ENCODE measurements around the gene HYDIN. TPM values are rescaled to one million over a fixed set of nuclear protein-coding genes. Genes with fewer than 3 reads are reported as not detected.
"Not testable (repeated sequence)": the region's sequence is repeated elsewhere in the genome, so short reads cannot be mapped to it uniquely, and the experiment has no call there.

Gene HYDIN
- polyA plus RNA-seq, 4 donors = 0.12 to 3.1 TPM; not detected in 2

- H3K27me3 ChIP-seq (ENCODE audit: control insufficient read depth in 3 of 3, insufficient read depth in 3 of 3, low read length in 3 of 3); H3K27ac ChIP-seq (ENCODE audit: low read depth in 1 of 3, low read length in 2 of 3); FAIRE-seq; H3K36me3 ChIP-seq (ENCODE audit: control insufficient read depth in 3 of 3, insufficient read depth in 2 of 3, low read depth in 1 of 3, low read length in 3 of 3); H3K4me1 ChIP-seq (ENCODE audit: control insufficient read depth in 3 of 3, insufficient read depth in 2 of 3, low read depth in 1 of 3, low read length in 2 of 3); H3K9me3 ChIP-seq (ENCODE audit: control insufficient read depth in 2 of 2, insufficient read depth in 1 of 2, low read depth in 1 of 2, low read length in 1 of 2); DNase-seq; H3K4me3 ChIP-seq (ENCODE audit: low read depth in 1 of 3, low read length in 3 of 3): not testable (repeated sequence)
- WGBS, 3 donors = 59 to 67% (median 65%) methylated on average over 3 to 4 of the region's 5 CpGs
These were observed 352.6 kb downstream of the HYDIN start for GRCh38 chr16:70877895-70878294.

- H3K4me1 ChIP-seq (ENCODE audit: control insufficient read depth in 3 of 3, insufficient read depth in 2 of 3, low read depth in 1 of 3, low read length in 2 of 3); DNase-seq; H3K27ac ChIP-seq (ENCODE audit: low read depth in 1 of 3, low read length in 2 of 3); FAIRE-seq; H3K27me3 ChIP-seq (ENCODE audit: control insufficient read depth in 3 of 3, insufficient read depth in 3 of 3, low read length in 3 of 3); H3K9me3 ChIP-seq (ENCODE audit: control insufficient read depth in 2 of 2, insufficient read depth in 1 of 2, low read depth in 1 of 2, low read length in 1 of 2); H3K36me3 ChIP-seq (ENCODE audit: control insufficient read depth in 3 of 3, insufficient read depth in 2 of 3, low read depth in 1 of 3, low read length in 3 of 3); H3K4me3 ChIP-seq (ENCODE audit: low read depth in 1 of 3, low read length in 3 of 3): not testable (repeated sequence)
- WGBS, 3 donors = no CpG with 5 or more reads among the region's 1 CpG
These were observed 354.1 kb downstream of the HYDIN start for GRCh38 chr16:70876442-70876841.

- not testable (repeated sequence) for H3K27me3 ChIP-seq (ENCODE audit: control insufficient read depth in 3 of 3, insufficient read depth in 3 of 3, low read length in 3 of 3); H3K4me1 ChIP-seq (ENCODE audit: control insufficient read depth in 3 of 3, insufficient read depth in 2 of 3, low read depth in 1 of 3, low read length in 2 of 3); H3K36me3 ChIP-seq (ENCODE audit: control insufficient read depth in 3 of 3, insufficient read depth in 2 of 3, low read depth in 1 of 3, low read length in 3 of 3); DNase-seq; H3K27ac ChIP-seq (ENCODE audit: low read depth in 1 of 3, low read length in 2 of 3); H3K4me3 ChIP-seq (ENCODE audit: low read depth in 1 of 3, low read length in 3 of 3); FAIRE-seq; H3K9me3 ChIP-seq (ENCODE audit: control insufficient read depth in 2 of 2, insufficient read depth in 1 of 2, low read depth in 1 of 2, low read length in 1 of 2)
- 49 to 55% (median 51%) methylated on average over 5 of the region's 5 CpGs for WGBS, 3 donors
These were observed 365.8 kb downstream of the HYDIN start for GRCh38 chr16:70864698-70865097.

- H3K27me3 ChIP-seq (ENCODE audit: control insufficient read depth in 3 of 3, insufficient read depth in 3 of 3, low read length in 3 of 3); H3K27ac ChIP-seq (ENCODE audit: low read depth in 1 of 3, low read length in 2 of 3); FAIRE-seq; H3K36me3 ChIP-seq (ENCODE audit: control insufficient read depth in 3 of 3, insufficient read depth in 2 of 3, low read depth in 1 of 3, low read length in 3 of 3); H3K4me1 ChIP-seq (ENCODE audit: control insufficient read depth in 3 of 3, insufficient read depth in 2 of 3, low read depth in 1 of 3, low read length in 2 of 3); H3K9me3 ChIP-seq (ENCODE audit: control insufficient read depth in 2 of 2, insufficient read depth in 1 of 2, low read depth in 1 of 2, low read length in 1 of 2); H3K4me3 ChIP-seq (ENCODE audit: low read depth in 1 of 3, low read length in 3 of 3); DNase-seq: not testable (repeated sequence)
- WGBS, 3 donors = 47 to 52% (median 48%) methylated on average over 7 to 8 of the region's 9 CpGs
These were observed 368.5 kb downstream of the HYDIN start for GRCh38 chr16:70861996-70862395.

- 51 to 60% (median 52%) methylated on average over 4 of the region's 4 CpGs for WGBS, 3 donors
- H3K27ac ChIP-seq (ENCODE audit: low read depth in 1 of 3, low read length in 2 of 3); H3K36me3 ChIP-seq (ENCODE audit: control insufficient read depth in 3 of 3, insufficient read depth in 2 of 3, low read depth in 1 of 3, low read length in 3 of 3); H3K4me1 ChIP-seq (ENCODE audit: control insufficient read depth in 3 of 3, insufficient read depth in 2 of 3, low read depth in 1 of 3, low read length in 2 of 3); H3K4me3 ChIP-seq (ENCODE audit: low read depth in 1 of 3, low read length in 3 of 3); DNase-seq; H3K27me3 ChIP-seq (ENCODE audit: control insufficient read depth in 3 of 3, insufficient read depth in 3 of 3, low read length in 3 of 3); H3K9me3 ChIP-seq (ENCODE audit: control insufficient read depth in 2 of 2, insufficient read depth in 1 of 2, low read depth in 1 of 2, low read length in 1 of 2): not testable (repeated sequence)
- peak; percentile 5 for FAIRE-seq
These were observed 379.2 kb downstream of the HYDIN start for GRCh38 chr16:70851299-70851698.

GRCh38 chr16:70823498-70824118 lies 406.9 kb downstream of the HYDIN start:
- not testable (repeated sequence) for H3K4me3 ChIP-seq (ENCODE audit: low read depth in 1 of 3, low read length in 3 of 3); FAIRE-seq; H3K27me3 ChIP-seq (ENCODE audit: control insufficient read depth in 3 of 3, insufficient read depth in 3 of 3, low read length in 3 of 3); DNase-seq; H3K36me3 ChIP-seq (ENCODE audit: control insufficient read depth in 3 of 3, insufficient read depth in 2 of 3, low read depth in 1 of 3, low read length in 3 of 3); H3K9me3 ChIP-seq (ENCODE audit: control insufficient read depth in 2 of 2, insufficient read depth in 1 of 2, low read depth in 1 of 2, low read length in 1 of 2); H3K4me1 ChIP-seq (ENCODE audit: control insufficient read depth in 3 of 3, insufficient read depth in 2 of 3, low read depth in 1 of 3, low read length in 2 of 3); H3K27ac ChIP-seq (ENCODE audit: low read depth in 1 of 3, low read length in 2 of 3)
- 75 to 86% (median 85%) methylated on average over 1 of the region's 4 CpGs for WGBS, 3 donors

- H3K27ac ChIP-seq (ENCODE audit: low read depth in 1 of 3, low read length in 2 of 3); H3K9me3 ChIP-seq (ENCODE audit: control insufficient read depth in 2 of 2, insufficient read depth in 1 of 2, low read depth in 1 of 2, low read length in 1 of 2); H3K4me1 ChIP-seq (ENCODE audit: control insufficient read depth in 3 of 3, insufficient read depth in 2 of 3, low read depth in 1 of 3, low read length in 2 of 3); FAIRE-seq; H3K36me3 ChIP-seq (ENCODE audit: control insufficient read depth in 3 of 3, insufficient read depth in 2 of 3, low read depth in 1 of 3, low read length in 3 of 3); H3K27me3 ChIP-seq (ENCODE audit: control insufficient read depth in 3 of 3, insufficient read depth in 3 of 3, low read length in 3 of 3); DNase-seq; H3K4me3 ChIP-seq (ENCODE audit: low read depth in 1 of 3, low read length in 3 of 3): not testable (repeated sequence)
- WGBS, 3 donors = 20 to 40% methylated on average over 1 of the region's 2 CpGs; no CpG with 5 or more reads in 1 of the 3 donors
These were observed 407.8 kb downstream of the HYDIN start for GRCh38 chr16:70822734-70823133.

GRCh38 chr16:70818088-70818487 lies 412.4 kb downstream of the HYDIN start:
- H3K4me3 ChIP-seq (ENCODE audit: low read depth in 1 of 3, low read length in 3 of 3); H3K9me3 ChIP-seq (ENCODE audit: control insufficient read depth in 2 of 2, insufficient read depth in 1 of 2, low read depth in 1 of 2, low read length in 1 of 2); H3K27ac ChIP-seq (ENCODE audit: low read depth in 1 of 3, low read length in 2 of 3); FAIRE-seq; H3K27me3 ChIP-seq (ENCODE audit: control insufficient read depth in 3 of 3, insufficient read depth in 3 of 3, low read length in 3 of 3); H3K4me1 ChIP-seq (ENCODE audit: control insufficient read depth in 3 of 3, insufficient read depth in 2 of 3, low read depth in 1 of 3, low read length in 2 of 3); DNase-seq; H3K36me3 ChIP-seq (ENCODE audit: control insufficient read depth in 3 of 3, insufficient read depth in 2 of 3, low read depth in 1 of 3, low read length in 3 of 3): not testable (repeated sequence)
- WGBS, 3 donors = 83 to 87% (median 86%) methylated on average over 9 to 11 of the region's 13 CpGs
